ENCODE measurements around the gene MED8. TPM values are rescaled to one million over a fixed set of nuclear protein-coding genes. Genes with fewer than 3 reads are reported as not detected.

The MED8 gene
- total and polyA plus RNA-seq, 2 of the 8 experiments (the other 6 are each of a cell fraction or from before 2014, with no cell fraction given): 7.0 to 20.6 TPM

DNA sequence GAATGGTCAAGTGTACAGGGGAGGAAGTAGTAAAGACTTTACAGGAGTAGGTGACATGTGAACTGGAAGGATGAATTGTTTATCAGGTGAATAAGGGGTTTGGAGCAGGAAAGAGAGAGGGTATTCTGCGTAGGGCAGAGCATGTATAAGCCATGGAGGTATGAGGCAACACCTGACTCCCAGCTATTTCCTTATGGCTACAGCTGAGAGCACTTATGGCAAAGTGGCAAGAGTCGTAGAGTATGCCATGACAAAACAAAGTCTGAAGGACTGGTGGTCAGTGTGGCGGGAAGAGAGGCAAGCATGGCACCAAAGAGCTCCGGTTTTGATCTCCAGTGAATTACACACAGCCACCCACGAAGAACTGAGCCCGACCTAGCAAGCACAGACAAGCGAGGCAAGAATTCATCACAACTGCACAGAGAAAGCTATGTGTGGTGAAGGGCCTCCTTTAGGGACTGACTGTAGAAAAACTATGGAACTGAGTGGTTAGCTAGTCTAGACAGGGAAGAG is 12.8 kb downstream of the MED8 start (continued):
- TF ChIP-seq EGR1 (IDR thresholded peaks at IDR 0.05; ENCODE audit: borderline replicate concordance, low read depth, low read length): no peak

All from H1 (cell line).